Trophoblast cell (in vitro differentiated cells and primary cell): ENCODE measurements around the gene ARHGAP27.

Experiments used
- DNase-seq, 2 donors: peaks; one replicate each; pipeline ENCODE4 v3.0.0-alpha.2; 2016
- H2AFZ ChIP-seq: 2 replicates; pipeline ENCODE4 v1.6.1; 2013; ENCODE audit warnings: low read length, moderate library complexity, mild to moderate bottlenecking; ENCODE audit not compliant: insufficient read depth, poor library complexity
- H2AK5ac ChIP-seq: 2 replicates; pipeline ENCODE4 v1.6.1; 2013; ENCODE audit warnings: mild to moderate bottlenecking, low read length
- H2BK120ac ChIP-seq: 2 replicates; pipeline ENCODE4 v1.6.1; 2013; ENCODE audit warnings: low read length, mild to moderate bottlenecking, moderate library complexity; ENCODE audit not compliant: insufficient read depth, poor library complexity
- H2BK12ac ChIP-seq: 2 replicates; pipeline ENCODE4 v1.6.1; 2013; ENCODE audit warnings: mild to moderate bottlenecking, low read length, moderate library complexity
- H2BK5ac ChIP-seq: 2 replicates; pipeline ENCODE4 v1.6.1; 2013; ENCODE audit warnings: low read length, low read depth, moderate library complexity, mild to moderate bottlenecking; ENCODE audit not compliant: poor library complexity
- H3K14ac ChIP-seq: 2 replicates; pipeline ENCODE4 v1.6.1; 2013; ENCODE audit warnings: mild to moderate bottlenecking, low read length
- H3K18ac ChIP-seq: 2 replicates; pipeline ENCODE4 v1.6.1; 2013; ENCODE audit warnings: mild to moderate bottlenecking, low read length
- H3K23ac ChIP-seq: 2 replicates; pipeline ENCODE4 v1.6.1; 2013; ENCODE audit warnings: low read length
- H3K27ac ChIP-seq: 2 replicates; pipeline ENCODE4 v1.5.1; 2013; ENCODE audit warnings: low read depth, mild to moderate bottlenecking, inconsistent platforms, low read length, moderate library complexity
- H3K27me3 ChIP-seq: 2 replicates; pipeline ENCODE4 v1.6.1; 2013; ENCODE audit warnings: inconsistent platforms, mild to moderate bottlenecking, low read length, moderate library complexity; ENCODE audit not compliant: insufficient read depth
- H3K36me3 ChIP-seq, 2 experiments: 1 replicate in 1 of 2; 2 replicates in 1 of 2; pipeline ENCODE4 v1.6.1; 2013; ENCODE audit warnings: low read length in 2 of 2, mild to moderate bottlenecking in 2 of 2, moderate library complexity in 1 of 2; ENCODE audit not compliant: insufficient read depth in 2 of 2, control insufficient read depth in 1 of 2
- H3K4ac ChIP-seq: 2 replicates; pipeline ENCODE4 v1.6.1; 2013; ENCODE audit warnings: low read depth, mild to moderate bottlenecking, low read length, moderate library complexity
- H3K4me1 ChIP-seq, 2 experiments: 1 replicate in 1 of 2; 2 replicates in 1 of 2; pipeline ENCODE4 v1.6.1; 2013; ENCODE audit warnings: low read length in 2 of 2, mild to moderate bottlenecking in 2 of 2, moderate library complexity in 1 of 2; ENCODE audit not compliant: insufficient read depth in 2 of 2, control insufficient read depth in 1 of 2
- H3K4me2 ChIP-seq: 2 replicates; pipeline ENCODE4 v1.6.1; 2013; ENCODE audit warnings: inconsistent platforms, mild to moderate bottlenecking, low read length, moderate library complexity
- H3K4me3 ChIP-seq: 2 replicates; pipeline ENCODE4 v1.5.1; 2013; ENCODE audit warnings: mild to moderate bottlenecking, low read depth, low read length, inconsistent platforms
- H3K79me1 ChIP-seq: one replicate; pipeline ENCODE4 v1.6.1; 2013; ENCODE audit warnings: low read length
- H3K79me2 ChIP-seq: 2 replicates; pipeline ENCODE4 v1.6.1; 2013; ENCODE audit warnings: low read length, mild to moderate bottlenecking; ENCODE audit not compliant: control insufficient read depth, insufficient read depth, poor library complexity
- H3K9ac ChIP-seq: 2 replicates; pipeline ENCODE4 v1.6.1; 2013; ENCODE audit warnings: mild to moderate bottlenecking, low read length
- H3K9me3 ChIP-seq: 2 replicates; pipeline ENCODE4 v1.6.1; 2013; ENCODE audit warnings: low read depth, mild to moderate bottlenecking, control low read depth, inconsistent platforms, low read length; ENCODE audit not compliant: insufficient read depth
- H4K12ac ChIP-seq: 2 replicates; pipeline ENCODE4 v1.6.1; 2013; ENCODE audit warnings: low read depth, mild to moderate bottlenecking, low read length, moderate library complexity
- H4K8ac ChIP-seq: 2 replicates; pipeline ENCODE4 v1.6.1; 2013; ENCODE audit warnings: low read depth, mild to moderate bottlenecking, low read length, moderate library complexity
- H4K91ac ChIP-seq: one replicate; pipeline ENCODE4 v1.6.1; 2013; ENCODE audit warnings: low read depth, mild to moderate bottlenecking, low read length, moderate library complexity
- WGBS: extraction: QIAGEN DNeasy Blood & Tissue Kit; methylation state at CpG from one replicate; pipeline ENCODE4 v1.1.7; 2013; ENCODE audit warnings: missing lambda C conversion rate; ENCODE audit not compliant: insufficient read length, insufficient coverage; ENCODE audit errors: extremely low coverage; 5-methylcytosine and 5-hydroxymethylcytosine counted together

ARHGAP27 gene

DNA sequence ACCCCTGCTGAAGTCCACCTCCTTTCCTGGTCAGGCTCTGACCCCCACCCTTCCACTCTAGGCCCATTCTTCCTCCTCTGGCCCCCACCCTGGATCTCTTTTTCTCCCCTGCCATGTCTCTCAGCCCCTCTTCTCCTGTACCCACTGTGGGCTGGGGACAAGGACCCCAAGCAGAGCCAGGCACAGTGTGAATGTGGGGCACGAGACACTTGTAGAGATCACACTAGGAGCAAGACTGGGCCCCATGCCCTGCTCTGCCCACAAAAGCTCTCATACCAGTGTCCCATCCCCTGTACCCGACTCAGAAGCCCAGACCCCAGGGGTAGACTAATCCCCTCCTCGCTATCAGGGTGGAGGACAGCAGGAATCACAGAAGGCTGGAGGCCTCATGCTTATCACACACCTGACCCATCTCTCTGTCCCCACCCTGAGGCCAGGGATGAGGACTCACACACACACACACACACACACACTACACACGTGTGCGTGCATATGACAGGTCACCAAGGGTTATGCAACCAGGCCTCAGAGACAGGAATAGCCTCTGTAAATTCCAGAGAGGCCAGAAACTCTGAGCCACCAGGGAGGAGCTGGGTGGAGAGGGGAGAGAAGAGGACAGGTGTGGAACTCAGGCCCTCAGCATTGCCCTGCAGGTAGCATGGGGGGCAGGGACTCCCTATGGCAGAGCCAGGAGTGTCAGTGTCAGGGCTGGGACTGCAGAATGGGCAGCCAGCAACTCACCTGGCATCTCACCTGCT, 21.1 kb downstream of the ARHGAP27 start:
- Histone ChIP-seq H3K27ac (no peak overlapping the region), H3K9ac (no peak overlapping the region), H4K91ac (no peak overlapping the region), H2BK12ac (no peak overlapping the region), H3K18ac (no peak overlapping the region), H3K23ac (no peak overlapping the region), H4K8ac (no peak overlapping the region), H3K36me3 (no peaks in the 10 kb centered on the region), H2BK5ac (no peak overlapping the region), H3K4me2 (no peak overlapping the region), H2AFZ (no peak overlapping the region), H2BK120ac (no peak overlapping the region), H3K4me3 (no peak overlapping the region), H3K14ac (no peak overlapping the region), H3K79me2 (no peaks in the 10 kb centered on the region), H2AK5ac (no peak overlapping the region), H4K12ac (no peak overlapping the region), H3K4me1 (peaks cover 15 to 23% of the 10 kb centered on the region in 2 experiments), H3K9me3 (no peaks in the 10 kb centered on the region), H3K4ac (no peak overlapping the region), H3K79me1 (no peaks in the 10 kb centered on the region), H3K27me3 (no peaks in the 10 kb centered on the region)
- DNase-seq, result peak; percentile 94 to 97
- WGBS, result no CpG with 5 or more reads among the region's 5 CpGs

- Histone ChIP-seq H3K14ac (no peak overlapping the region), H2BK120ac (no peak overlapping the region), H3K79me2 (no peaks in the 10 kb centered on the region), H3K4ac (no peak overlapping the region), H3K9ac (no peak overlapping the region), H3K4me1 (peaks cover 19 to 27% of the 10 kb centered on the region in 2 experiments), H4K8ac (no peak overlapping the region), H3K27me3 (no peaks in the 10 kb centered on the region), H2BK5ac (no peak overlapping the region), H3K9me3 (no peaks in the 10 kb centered on the region), H3K18ac (no peak overlapping the region), H2AK5ac (no peak overlapping the region), H4K91ac (no peak overlapping the region), H2AFZ (no peak overlapping the region), H3K4me2 (no peak overlapping the region), H3K23ac (no peak overlapping the region), H4K12ac (no peak overlapping the region), H3K36me3 (no peaks in the 10 kb centered on the region), H3K27ac (no peak overlapping the region), H2BK12ac (no peak overlapping the region), H3K79me1 (no peaks in the 10 kb centered on the region), H3K4me3 (no peak overlapping the region)
- no CpG with 5 or more reads among the region's 24 CpGs for whole genome bisulfite sequencing
- DNase-seq, result no peak
Observed at GRCh38 chr17:45410144-45411091, 22.3 kb downstream of the ARHGAP27 start.

GRCh38 chr17:45409659-45410076, 23.0 kb downstream of the ARHGAP27 start:
- H3K4me1 ChIP-seq, result peaks cover 22 to 27% of the 10 kb centered on the region in 2 experiments
- H3K27ac ChIP-seq, result no peak overlapping the region
- no peak overlapping the region for H4K8ac ChIP-seq
- no peak overlapping the region for H3K14ac ChIP-seq
- no peak overlapping the region for H3K9ac ChIP-seq
- no peak overlapping the region for H3K4me3 ChIP-seq
- H3K36me3 ChIP-seq, result peaks cover 0 to 2% of the 10 kb centered on the region in 2 experiments
- no peak overlapping the region for H3K23ac ChIP-seq
- H2BK12ac ChIP-seq, result no peak overlapping the region
- H3K9me3 ChIP-seq, result no peaks in the 10 kb centered on the region
- no peaks in the 10 kb centered on the region for H3K27me3 ChIP-seq
- no peak overlapping the region for H3K4ac ChIP-seq
- no peak for DNase-seq
- H2BK120ac ChIP-seq, result no peak overlapping the region
- no peak overlapping the region for H2AK5ac ChIP-seq
- no peaks in the 10 kb centered on the region for H3K79me1 ChIP-seq
- H3K79me2 ChIP-seq, result no peaks in the 10 kb centered on the region
- no peak overlapping the region for H2AFZ ChIP-seq
- H3K18ac ChIP-seq, result no peak overlapping the region
- H2BK5ac ChIP-seq, result no peak overlapping the region
- H4K91ac ChIP-seq, result no peak overlapping the region
- WGBS, result no CpG with 5 or more reads among the region's 5 CpGs
- H3K4me2 ChIP-seq, result no peak overlapping the region
- no peak overlapping the region for H4K12ac ChIP-seq

DNA sequence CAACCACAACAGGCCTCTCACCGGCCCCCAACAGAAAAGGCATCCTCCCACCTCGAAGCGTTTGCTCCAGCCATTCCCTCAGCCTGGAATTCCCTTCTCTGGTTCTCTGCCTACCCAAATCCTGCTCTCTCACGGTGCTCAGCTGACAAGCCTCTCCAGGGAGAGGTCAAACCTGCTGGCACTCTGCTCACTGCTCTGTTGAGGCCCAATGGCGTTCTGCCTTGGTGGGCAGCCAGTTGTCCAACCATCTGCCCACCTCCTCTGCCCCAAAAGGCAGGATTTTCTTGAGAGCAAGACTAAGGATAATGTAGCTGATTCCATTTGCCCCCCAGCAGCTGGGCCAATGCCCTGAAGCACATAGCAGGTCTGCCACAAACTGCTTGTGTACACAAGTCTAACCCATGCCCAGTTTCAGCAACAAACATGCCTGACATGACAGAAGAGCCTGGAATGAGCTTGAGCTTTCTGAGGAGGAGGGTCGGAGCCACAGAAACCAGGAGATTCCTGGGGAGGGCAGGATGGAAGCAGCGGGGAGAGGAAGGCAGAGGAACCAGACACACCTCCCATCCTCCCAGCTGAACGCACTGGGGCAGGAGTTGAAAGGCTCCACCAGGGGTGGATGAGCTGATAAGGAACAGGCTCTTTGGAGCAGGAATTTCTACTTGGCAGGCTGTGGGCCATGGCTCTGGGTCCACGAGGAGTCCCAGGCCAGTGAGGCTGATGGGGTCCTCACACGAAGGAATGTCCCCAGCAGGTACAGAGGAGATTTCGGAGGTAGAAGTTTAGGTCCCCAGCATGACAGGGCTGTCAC, 23.9 kb downstream of the ARHGAP27 start:
- H3K79me1 ChIP-seq, result no peaks in the 10 kb centered on the region
- H3K27ac ChIP-seq, result no peak overlapping the region
- no peak overlapping the region for H2AK5ac ChIP-seq
- H3K9me3 ChIP-seq, result no peaks in the 10 kb centered on the region
- peak; percentile 43 to 72 for DNase-seq
- H2BK120ac ChIP-seq, result no peak overlapping the region
- no peak overlapping the region for H4K12ac ChIP-seq
- no peak overlapping the region for H2AFZ ChIP-seq
- no peak overlapping the region for H3K4ac ChIP-seq
- H3K14ac ChIP-seq, result no peak overlapping the region
- no peak overlapping the region for H3K4me2 ChIP-seq
- no peak overlapping the region for H4K91ac ChIP-seq
- H4K8ac ChIP-seq, result no peak overlapping the region
- no peaks in the 10 kb centered on the region for H3K27me3 ChIP-seq
- peaks cover 22 to 27% of the 10 kb centered on the region in 2 experiments for H3K4me1 ChIP-seq
- no peak overlapping the region for H2BK12ac ChIP-seq
- no peak overlapping the region for H3K4me3 ChIP-seq
- H3K9ac ChIP-seq, result no peak overlapping the region
- peaks cover 2 to 9% of the 10 kb centered on the region in 2 experiments for H3K36me3 ChIP-seq
- H3K23ac ChIP-seq, result no peak overlapping the region
- no peaks in the 10 kb centered on the region for H3K79me2 ChIP-seq
- WGBS, result no CpG with 5 or more reads among the region's 11 CpGs
- no peak overlapping the region for H3K18ac ChIP-seq
- H2BK5ac ChIP-seq, result no peak overlapping the region
